ENCODE data around the gene FSHR. TPM values are rescaled to one million over a fixed set of nuclear protein-coding genes. Genes with fewer than 3 reads are reported as not detected.

The FSHR gene
- polyA plus RNA-seq, 1 donor (not counting 4 experiments of a cell fraction or from before 2014, with no cell fraction given): not detected

DNA sequence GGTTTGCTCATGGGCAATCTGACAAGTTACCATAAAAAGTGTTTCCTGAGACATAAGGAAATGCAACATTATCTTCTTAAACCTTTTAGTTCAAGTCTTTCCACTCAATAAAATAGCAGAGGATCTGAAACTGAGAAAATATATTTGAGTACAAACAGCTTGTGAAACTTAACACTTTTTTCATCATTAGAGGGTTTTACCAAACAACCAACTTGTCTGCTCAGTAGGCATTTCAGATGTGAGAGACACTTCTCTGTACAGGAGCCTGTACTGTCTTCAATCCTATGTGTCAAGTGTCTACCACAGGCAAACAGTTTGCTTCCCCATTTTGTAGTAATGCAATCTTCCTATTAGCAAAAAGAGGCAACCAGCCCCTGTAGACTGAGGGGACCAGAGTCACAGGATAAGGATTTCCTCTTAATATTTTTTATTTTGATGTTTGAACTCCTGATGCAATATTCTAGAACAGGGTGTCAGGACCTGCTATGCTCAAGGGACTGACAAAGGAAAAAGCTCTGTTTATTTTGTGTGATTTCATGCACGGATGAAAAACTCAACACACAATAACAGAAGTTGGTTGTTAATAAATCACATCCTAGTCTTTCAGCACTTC lies 239.7 kb downstream of the FSHR start:
- Histone ChIP-seq H3K9me3 (ENCODE audit: control insufficient read depth, low read depth, low read length) (no peaks in the 10 kb centered on the region), H3K27me3 (ENCODE audit: control insufficient read depth, extremely low read depth, insufficient read depth, low read length) (no peaks in the 10 kb centered on the region), H3K27ac (ENCODE audit: control insufficient read depth, insufficient read depth, low read length) (no peak overlapping the region), H2AFZ (ENCODE audit: control insufficient read depth, low read length) (no peak overlapping the region), H4K20me1 (ENCODE audit: control insufficient read depth, extremely low read depth, insufficient read depth, low read length) (no peaks in the 10 kb centered on the region), H3K79me2 (ENCODE audit: control insufficient read depth, insufficient read depth, low read length) (no peaks in the 10 kb centered on the region), H3K9me1 (ENCODE audit: control insufficient read depth, extremely low read depth, insufficient read depth, low read length) (no peaks in the 10 kb centered on the region), H3K4me1 (ENCODE audit: control insufficient read depth, extremely low read depth, insufficient read depth, low read length) (no peaks in the 10 kb centered on the region), H3K4me3 (ENCODE audit: control insufficient read depth in 2 of 3, extremely low read depth in 1 of 3, insufficient read depth in 2 of 3, low read depth in 1 of 3, low read length in 3 of 3) (no peak overlapping the region), H3K4me2 (ENCODE audit: control insufficient read depth, extremely low read depth, insufficient read depth, low read depth, low read length) (no peak overlapping the region), H3K9ac (ENCODE audit: control insufficient read depth, extremely low read depth, insufficient read depth, low read length) (no peak overlapping the region), H3K36me3 (ENCODE audit: control insufficient read depth in 2 of 2, extremely low read depth in 1 of 2, insufficient read depth in 2 of 2, low read length in 2 of 2) (no peaks in the 10 kb centered on the region)
- no peak for TF ChIP-seq EZH2 (IDR thresholded peaks at IDR 0.05; ENCODE audit: low read length)
- TF ChIP-seq, protein P1, sequence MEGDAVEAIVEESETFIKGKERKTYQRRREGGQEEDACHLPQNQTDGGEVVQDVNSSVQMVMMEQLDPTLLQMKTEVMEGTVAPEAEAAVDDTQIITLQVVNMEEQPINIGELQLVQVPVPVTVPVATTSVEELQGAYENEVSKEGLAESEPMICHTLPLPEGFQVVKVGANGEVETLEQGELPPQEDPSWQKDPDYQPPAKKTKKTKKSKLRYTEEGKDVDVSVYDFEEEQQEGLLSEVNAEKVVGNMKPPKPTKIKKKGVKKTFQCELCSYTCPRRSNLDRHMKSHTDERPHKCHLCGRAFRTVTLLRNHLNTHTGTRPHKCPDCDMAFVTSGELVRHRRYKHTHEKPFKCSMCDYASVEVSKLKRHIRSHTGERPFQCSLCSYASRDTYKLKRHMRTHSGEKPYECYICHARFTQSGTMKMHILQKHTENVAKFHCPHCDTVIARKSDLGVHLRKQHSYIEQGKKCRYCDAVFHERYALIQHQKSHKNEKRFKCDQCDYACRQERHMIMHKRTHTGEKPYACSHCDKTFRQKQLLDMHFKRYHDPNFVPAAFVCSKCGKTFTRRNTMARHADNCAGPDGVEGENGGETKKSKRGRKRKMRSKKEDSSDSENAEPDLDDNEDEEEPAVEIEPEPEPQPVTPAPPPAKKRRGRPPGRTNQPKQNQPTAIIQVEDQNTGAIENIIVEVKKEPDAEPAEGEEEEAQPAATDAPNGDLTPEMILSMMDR (optimal IDR thresholded peaks at IDR 0.05 in 1 of 3, IDR thresholded peaks at IDR 0.05 in 1 of 3, conservative IDR thresholded peaks at IDR 0.05 in 1 of 3; ENCODE audit: extremely low read depth in 1 of 3, insufficient read depth in 2 of 3, low read length in 3 of 3): no peak
- dilution Hi-C loops (cut with MboI; ENCODE audit: extremely low pct_ligation_motif_present, low sequenced_read_pairs): no loop called here
- FAIRE-seq (no peak), DNase-seq (ENCODE audit: low read depth, low spot score) (no peak)

Small RNAs within 50 kb of the gene (small RNA-seq; reads per million reads assigned to genes)
- 0 reads per million in 3 experiments for gene MIR548BA (ENCODE audit: insufficient read length in 3 of 3, low read depth in 3 of 3, low replicate concordance in 1 of 3)
